GM13976 (cell line): ENCODE results near the gene LSMEM2.

Source experiments
- DNase-seq: peaks from one replicate; pipeline ENCODE4 v3.0.0; 2012; ENCODE audit warnings: low spot score
- in situ Hi-C: fragments of 300-500 bp; cut with MboI; formaldehyde crosslinking; loops from one replicate; pipeline ENCODE4 v1.12.0; 2022; ENCODE audit warnings: low sequenced_read_pairs, mixed read lengths, inconsistent platforms; ENCODE audit not compliant: unreplicated experiment
- TF ChIP-seq, protein P1 (sequence below): IDR thresholded peaks from 2 replicates; pipeline ENCODE4 v1.5.1; 2012; ENCODE audit warnings: borderline replicate concordance, mild to moderate bottlenecking; ENCODE audit not compliant: insufficient read depth; ENCODE audit errors: extremely low read depth, missing control alignments, control extremely low read depth

The LSMEM2 gene

DNA sequence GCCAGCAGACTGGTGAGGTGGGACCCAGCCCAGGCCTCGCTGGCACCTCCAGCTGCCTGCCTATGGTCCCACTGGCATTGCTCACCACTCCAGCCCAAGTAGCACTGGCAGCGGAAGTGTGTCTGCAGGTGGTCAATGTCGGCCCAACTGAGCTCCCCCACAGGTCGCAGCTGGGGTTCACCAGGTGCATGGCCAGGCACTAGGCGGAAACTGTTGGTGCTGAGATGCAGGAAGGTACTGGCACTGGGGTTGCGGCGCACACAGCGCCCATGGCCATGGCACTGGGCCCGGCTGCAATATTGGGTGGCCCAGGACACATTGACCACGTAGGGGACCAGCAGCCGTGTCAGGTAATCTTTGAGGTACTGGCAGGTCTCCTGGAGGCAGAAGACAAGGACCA is 39.3 kb downstream of the LSMEM2 start:
- DNase-seq = no peak
- TF ChIP-seq, protein P1, sequence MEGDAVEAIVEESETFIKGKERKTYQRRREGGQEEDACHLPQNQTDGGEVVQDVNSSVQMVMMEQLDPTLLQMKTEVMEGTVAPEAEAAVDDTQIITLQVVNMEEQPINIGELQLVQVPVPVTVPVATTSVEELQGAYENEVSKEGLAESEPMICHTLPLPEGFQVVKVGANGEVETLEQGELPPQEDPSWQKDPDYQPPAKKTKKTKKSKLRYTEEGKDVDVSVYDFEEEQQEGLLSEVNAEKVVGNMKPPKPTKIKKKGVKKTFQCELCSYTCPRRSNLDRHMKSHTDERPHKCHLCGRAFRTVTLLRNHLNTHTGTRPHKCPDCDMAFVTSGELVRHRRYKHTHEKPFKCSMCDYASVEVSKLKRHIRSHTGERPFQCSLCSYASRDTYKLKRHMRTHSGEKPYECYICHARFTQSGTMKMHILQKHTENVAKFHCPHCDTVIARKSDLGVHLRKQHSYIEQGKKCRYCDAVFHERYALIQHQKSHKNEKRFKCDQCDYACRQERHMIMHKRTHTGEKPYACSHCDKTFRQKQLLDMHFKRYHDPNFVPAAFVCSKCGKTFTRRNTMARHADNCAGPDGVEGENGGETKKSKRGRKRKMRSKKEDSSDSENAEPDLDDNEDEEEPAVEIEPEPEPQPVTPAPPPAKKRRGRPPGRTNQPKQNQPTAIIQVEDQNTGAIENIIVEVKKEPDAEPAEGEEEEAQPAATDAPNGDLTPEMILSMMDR = no peak
- in situ Hi-C loops = no loop called here

DNA sequence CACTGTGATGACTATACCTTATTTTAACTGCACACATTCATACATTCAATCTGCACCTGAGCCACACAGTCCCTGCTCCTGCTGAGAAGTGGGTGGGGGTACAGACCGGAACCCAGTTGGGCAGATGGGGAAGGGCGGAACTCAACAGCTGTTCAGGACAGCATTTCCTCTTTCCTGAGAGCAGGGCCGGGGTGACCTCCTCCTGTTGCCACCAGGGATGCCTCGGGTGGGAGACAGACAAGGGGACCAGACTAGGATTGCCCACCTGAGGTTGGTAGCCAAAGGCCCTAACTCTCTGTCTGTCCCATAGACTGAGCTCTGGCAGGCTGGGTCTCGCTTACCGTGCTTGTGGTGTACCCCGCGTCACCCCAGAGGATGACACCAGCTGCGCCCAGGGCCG is 39.7 kb downstream of the LSMEM2 start:
- in situ Hi-C loops = no loop called here
- TF ChIP-seq, protein P1 = no peak
- no peak for DNase-seq

- TF ChIP-seq, protein P1 = no peak
- in situ Hi-C loops = no loop called here
- no peak for DNase-seq
Observed at GRCh38 chr3:50319181-50319893, 40.5 kb downstream of the LSMEM2 start.

DNA sequence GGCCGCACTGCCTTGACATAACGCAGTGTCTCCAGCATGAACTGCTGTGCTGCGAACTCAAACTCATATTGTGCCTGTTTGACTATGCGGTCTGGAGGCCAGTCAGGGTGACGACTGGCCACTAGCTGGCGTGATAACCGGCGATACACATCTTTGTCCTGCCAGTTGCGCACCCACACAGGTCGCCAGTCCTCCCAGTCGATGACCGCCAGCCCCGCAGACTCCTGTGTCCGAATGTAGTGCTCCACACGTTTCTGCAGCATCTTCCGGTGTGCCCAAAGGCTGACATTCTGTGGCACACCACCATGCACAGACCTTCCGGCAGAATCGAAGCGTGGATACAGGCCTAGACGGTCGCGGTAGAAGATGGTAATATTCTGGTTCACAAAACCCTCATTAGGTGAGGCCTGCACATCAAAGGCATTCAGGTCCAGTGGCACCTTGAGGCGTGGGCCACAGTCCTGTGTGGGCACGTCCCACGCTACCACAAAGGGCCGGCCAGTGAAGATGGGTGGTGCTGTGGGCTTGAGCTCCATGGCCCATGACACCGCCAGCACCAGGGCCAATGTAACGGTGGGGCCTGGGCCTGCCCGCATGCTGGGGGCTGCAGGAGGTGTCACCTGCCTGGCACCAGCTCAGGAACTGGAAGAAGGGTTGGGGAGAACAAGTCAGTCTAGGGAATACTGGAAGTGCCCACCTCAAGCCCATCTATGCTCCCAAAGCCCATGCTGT is 41.2 kb downstream of the LSMEM2 start:
- in situ Hi-C loops = no loop called here
- TF ChIP-seq, protein P1 = no peak

GRCh38 chr3:50320853-50321335 is 42.0 kb downstream of the LSMEM2 start:
- TF ChIP-seq, protein P1 = no peak
- peak; percentile 86 for DNase-seq
- in situ Hi-C loops = no loop called here

More for the DNA sequence above, 41.2 kb downstream of the LSMEM2 start:
- DNase-seq = no peak

DNA sequence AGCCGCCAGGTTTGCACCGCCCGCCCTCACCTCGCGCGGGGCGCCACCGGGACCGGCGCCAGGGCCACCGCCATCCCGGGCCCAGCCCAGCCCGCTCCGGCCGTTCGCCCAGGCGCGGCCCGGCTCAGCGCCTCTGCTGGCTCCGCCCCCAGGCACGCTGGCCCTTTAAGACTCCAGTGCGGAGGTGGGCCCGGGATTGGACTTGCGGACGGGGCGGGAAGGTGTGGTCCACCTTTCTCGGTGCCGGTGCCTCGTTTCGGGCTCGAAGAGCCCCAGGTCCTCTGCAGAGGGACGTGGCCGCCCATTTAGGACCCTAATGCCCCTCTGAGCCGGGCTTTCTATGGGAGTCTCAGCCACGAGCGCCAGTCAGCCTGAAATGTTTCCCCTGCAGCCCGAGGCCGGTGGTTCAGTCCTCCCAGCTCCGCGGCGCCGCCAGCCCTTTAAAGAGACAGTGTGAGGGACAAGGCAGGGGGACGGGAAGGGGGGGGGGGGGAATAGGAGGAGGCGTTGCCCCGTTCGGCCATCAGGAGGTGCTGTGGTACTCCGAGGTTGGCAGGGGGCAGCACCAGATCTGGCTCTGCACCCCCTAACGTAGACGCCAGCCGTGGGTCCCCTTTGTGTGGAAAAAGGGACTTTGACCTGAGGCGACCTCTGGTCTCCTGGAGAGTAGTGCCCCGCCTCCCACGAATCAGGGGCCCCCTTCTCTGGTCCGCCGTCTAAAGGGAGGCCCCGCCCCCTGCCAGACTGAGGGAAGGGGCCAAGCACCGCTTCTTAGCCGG is 42.6 kb downstream of the LSMEM2 start:
- DNase-seq = peak; percentile 93
- in situ Hi-C loops = no loop called here
- TF ChIP-seq, protein P1 = peak; percentile 41
